ENCODE measurements around the gene OBP2A.

Gene OBP2A

GRCh38 chr9:135579889-135580660 lies 34.1 kb downstream of the OBP2A start:
- Histone ChIP-seq H3K27ac (ENCODE audit: low read length) (no peak overlapping the region), H3K4me1 (ENCODE audit: insufficient read depth, low read length) (no peaks in the 10 kb centered on the region), H3K9me3 (ENCODE audit: insufficient read depth, low read depth, low read length) (no peaks in the 10 kb centered on the region), H3K36me3 (ENCODE audit: insufficient read depth, low read depth, low read length) (no peaks in the 10 kb centered on the region), H3K27me3 (ENCODE audit: insufficient read depth, low read length) (no peaks in the 10 kb centered on the region), H3K4me3 (ENCODE audit: low read length) (no peak overlapping the region), H3K9ac (ENCODE audit: low read depth, low read length) (no peak overlapping the region)

- no peak overlapping the region for H3K9ac ChIP-seq (ENCODE audit: low read depth, low read length)
- H3K36me3 ChIP-seq (ENCODE audit: insufficient read depth, low read depth, low read length): no peaks in the 10 kb centered on the region
- H3K4me3 ChIP-seq (ENCODE audit: low read length): no peak overlapping the region
- no peaks in the 10 kb centered on the region for H3K27me3 ChIP-seq (ENCODE audit: insufficient read depth, low read length)
- H3K4me1 ChIP-seq (ENCODE audit: insufficient read depth, low read length): no peaks in the 10 kb centered on the region
- no peaks in the 10 kb centered on the region for H3K9me3 ChIP-seq (ENCODE audit: insufficient read depth, low read depth, low read length)
- H3K27ac ChIP-seq (ENCODE audit: low read length): no peak overlapping the region
These were observed 34.9 kb downstream of the OBP2A start for GRCh38 chr9:135580664-135581380.

- no peaks in the 10 kb centered on the region for H3K9me3 ChIP-seq (ENCODE audit: insufficient read depth, low read depth, low read length)
- H3K27ac ChIP-seq (ENCODE audit: low read length): no peak overlapping the region
- H3K27me3 ChIP-seq (ENCODE audit: insufficient read depth, low read length): no peaks in the 10 kb centered on the region
- H3K4me1 ChIP-seq (ENCODE audit: insufficient read depth, low read length): no peaks in the 10 kb centered on the region
- H3K4me3 ChIP-seq (ENCODE audit: low read length): no peak overlapping the region
- no peaks in the 10 kb centered on the region for H3K36me3 ChIP-seq (ENCODE audit: insufficient read depth, low read depth, low read length)
- no peak overlapping the region for H3K9ac ChIP-seq (ENCODE audit: low read depth, low read length)
These were observed 35.9 kb downstream of the OBP2A start for GRCh38 chr9:135581636-135582426.

GRCh38 chr9:135582541-135582940 lies 36.6 kb downstream of the OBP2A start:
- Histone ChIP-seq H3K27ac (ENCODE audit: low read length) (no peak overlapping the region), H3K36me3 (ENCODE audit: insufficient read depth, low read depth, low read length) (no peaks in the 10 kb centered on the region), H3K9ac (ENCODE audit: low read depth, low read length) (no peak overlapping the region), H3K4me3 (ENCODE audit: low read length) (no peak overlapping the region), H3K9me3 (ENCODE audit: insufficient read depth, low read depth, low read length) (no peaks in the 10 kb centered on the region), H3K27me3 (ENCODE audit: insufficient read depth, low read length) (no peaks in the 10 kb centered on the region), H3K4me1 (ENCODE audit: insufficient read depth, low read length) (no peaks in the 10 kb centered on the region)

GRCh38 chr9:135582966-135583687 lies 37.2 kb downstream of the OBP2A start:
- H3K9me3 ChIP-seq (ENCODE audit: insufficient read depth, low read depth, low read length): no peaks in the 10 kb centered on the region
- no peaks in the 10 kb centered on the region for H3K36me3 ChIP-seq (ENCODE audit: insufficient read depth, low read depth, low read length)
- H3K27me3 ChIP-seq (ENCODE audit: insufficient read depth, low read length): no peaks in the 10 kb centered on the region
- H3K9ac ChIP-seq (ENCODE audit: low read depth, low read length): no peak overlapping the region
- H3K27ac ChIP-seq (ENCODE audit: low read length): no peak overlapping the region
- H3K4me1 ChIP-seq (ENCODE audit: insufficient read depth, low read length): no peaks in the 10 kb centered on the region
- H3K4me3 ChIP-seq (ENCODE audit: low read length): no peak overlapping the region

- H3K4me3 ChIP-seq (ENCODE audit: low read length): no peak overlapping the region
- no peak overlapping the region for H3K9ac ChIP-seq (ENCODE audit: low read depth, low read length)
- H3K36me3 ChIP-seq (ENCODE audit: insufficient read depth, low read depth, low read length): no peaks in the 10 kb centered on the region
- H3K9me3 ChIP-seq (ENCODE audit: insufficient read depth, low read depth, low read length): no peaks in the 10 kb centered on the region
- no peak overlapping the region for H3K27ac ChIP-seq (ENCODE audit: low read length)
- no peaks in the 10 kb centered on the region for H3K4me1 ChIP-seq (ENCODE audit: insufficient read depth, low read length)
- H3K27me3 ChIP-seq (ENCODE audit: insufficient read depth, low read length): no peaks in the 10 kb centered on the region
These were observed 37.7 kb downstream of the OBP2A start for GRCh38 chr9:135583688-135584011.

- H3K27me3 ChIP-seq (ENCODE audit: insufficient read depth, low read length): no peaks in the 10 kb centered on the region
- no peaks in the 10 kb centered on the region for H3K4me1 ChIP-seq (ENCODE audit: insufficient read depth, low read length)
- H3K27ac ChIP-seq (ENCODE audit: low read length): no peak overlapping the region
- H3K4me3 ChIP-seq (ENCODE audit: low read length): no peak overlapping the region
- H3K9me3 ChIP-seq (ENCODE audit: insufficient read depth, low read depth, low read length): no peaks in the 10 kb centered on the region
- H3K36me3 ChIP-seq (ENCODE audit: insufficient read depth, low read depth, low read length): no peaks in the 10 kb centered on the region
- H3K9ac ChIP-seq (ENCODE audit: low read depth, low read length): no peak overlapping the region
These were observed 38.4 kb downstream of the OBP2A start for GRCh38 chr9:135584371-135584770.

GRCh38 chr9:135584934-135585333 lies 39.0 kb downstream of the OBP2A start:
- H3K27ac ChIP-seq (ENCODE audit: low read length): no peak overlapping the region
- H3K27me3 ChIP-seq (ENCODE audit: insufficient read depth, low read length): no peaks in the 10 kb centered on the region
- H3K9ac ChIP-seq (ENCODE audit: low read depth, low read length): no peak overlapping the region
- H3K36me3 ChIP-seq (ENCODE audit: insufficient read depth, low read depth, low read length): no peaks in the 10 kb centered on the region
- H3K4me1 ChIP-seq (ENCODE audit: insufficient read depth, low read length): no peaks in the 10 kb centered on the region
- no peaks in the 10 kb centered on the region for H3K9me3 ChIP-seq (ENCODE audit: insufficient read depth, low read depth, low read length)
- H3K4me3 ChIP-seq (ENCODE audit: low read length): no peak overlapping the region

GRCh38 chr9:135586601-135587109 lies 40.7 kb downstream of the OBP2A start:
- H3K4me3 ChIP-seq (ENCODE audit: low read length): no peak overlapping the region
- no peak overlapping the region for H3K27ac ChIP-seq (ENCODE audit: low read length)
- no peaks in the 10 kb centered on the region for H3K4me1 ChIP-seq (ENCODE audit: insufficient read depth, low read length)
- H3K27me3 ChIP-seq (ENCODE audit: insufficient read depth, low read length): no peaks in the 10 kb centered on the region
- no peaks in the 10 kb centered on the region for H3K9me3 ChIP-seq (ENCODE audit: insufficient read depth, low read depth, low read length)
- no peaks in the 10 kb centered on the region for H3K36me3 ChIP-seq (ENCODE audit: insufficient read depth, low read depth, low read length)
- H3K9ac ChIP-seq (ENCODE audit: low read depth, low read length): no peak overlapping the region

GRCh38 chr9:135587658-135588057 lies 41.7 kb downstream of the OBP2A start:
- Histone ChIP-seq H3K27ac (ENCODE audit: low read length) (no peak overlapping the region), H3K27me3 (ENCODE audit: insufficient read depth, low read length) (no peaks in the 10 kb centered on the region), H3K9ac (ENCODE audit: low read depth, low read length) (no peak overlapping the region), H3K9me3 (ENCODE audit: insufficient read depth, low read depth, low read length) (no peaks in the 10 kb centered on the region), H3K4me1 (ENCODE audit: insufficient read depth, low read length) (no peaks in the 10 kb centered on the region), H3K36me3 (ENCODE audit: insufficient read depth, low read depth, low read length) (no peaks in the 10 kb centered on the region), H3K4me3 (ENCODE audit: low read length) (no peak overlapping the region)

- Histone ChIP-seq H3K27me3 (ENCODE audit: insufficient read depth, low read length) (no peaks in the 10 kb centered on the region), H3K36me3 (ENCODE audit: insufficient read depth, low read depth, low read length) (no peaks in the 10 kb centered on the region), H3K4me3 (ENCODE audit: low read length) (no peak overlapping the region), H3K9ac (ENCODE audit: low read depth, low read length) (no peak overlapping the region), H3K27ac (ENCODE audit: low read length) (no peak overlapping the region), H3K9me3 (ENCODE audit: insufficient read depth, low read depth, low read length) (no peaks in the 10 kb centered on the region), H3K4me1 (ENCODE audit: insufficient read depth, low read length) (no peaks in the 10 kb centered on the region)
These were observed 42.4 kb downstream of the OBP2A start for GRCh38 chr9:135588371-135588770.

Data from iPS-20b (cell line).